Stimulated activated CD4-positive, alpha-beta T cell treated with anti-CD3 and anti-CD28 coated beads, TNF-alpha, amount 100 ng/mL, for 24 hours (primary cell): ENCODE results near the gene MT1A.
A peak's percentile ranks its signal among the peaks of the same experiment; 100 is the strongest.

Source experiments
- DNase-seq, 3 experiments: peaks; one replicate each; pipeline ENCODE4 v3.0.0-alpha.2; 2020; ENCODE audit warnings: low read depth in 3 of 3

Gene MT1A

GRCh38 chr16:56679078-56679730 is 40.7 kb downstream of the MT1A start:
- DNase-seq: no peak

- no peak for DNase-seq
Observed at GRCh38 chr16:56679818-56680217, 41.4 kb downstream of the MT1A start.

GRCh38 chr16:56681939-56682702 is 43.7 kb downstream of the MT1A start, which contains the start of gene MT1X:
MT1X (plus strand) TSS chr16:56682470; CDS start chr16:56682541, 71 bp downstream.
- DNase-seq: peak; percentile 81 to 91 (median 87)

- DNase-seq: no peak
Observed at GRCh38 chr16:56682703-56683397, 44.4 kb downstream of the MT1A start.

- DNase-seq: no peak
Observed at GRCh38 chr16:56683424-56684172, 45.1 kb downstream of the MT1A start.

- no peak for DNase-seq
Observed at GRCh38 chr16:56684256-56684925, 45.9 kb downstream of the MT1A start.

GRCh38 chr16:56684926-56685590 is 46.6 kb downstream of the MT1A start:
- DNase-seq: no peak

- DNase-seq: no peak
Observed at GRCh38 chr16:56686758-56687157, 48.3 kb downstream of the MT1A start.

GRCh38 chr16:56688762-56689161 is 50.3 kb downstream of the MT1A start:
- no peak for DNase-seq

- no peak for DNase-seq
Observed at GRCh38 chr16:56689171-56689570, 50.7 kb downstream of the MT1A start.
